ENCODE measurements around the gene CHP2.

GRCh38 chr16:23706439-23706838, 48.4 kb upstream of the CHP2 start:
- TF ChIP-seq CTCF (conservative IDR thresholded peaks at IDR 0.05 in 1 of 2, IDR thresholded peaks at IDR 0.05 in 1 of 2; ENCODE audit: extremely low read depth in 1 of 2, insufficient read depth in 1 of 2, low read depth in 1 of 2, low read length in 2 of 2) (no peak), EZH2 (IDR thresholded peaks at IDR 0.05; ENCODE audit: borderline replicate concordance, low read length) (no peak)

All from mammary epithelial cell (primary cell).